ENCODE data around the gene SIRPB1.
"Not testable (repeated sequence)": the region's sequence is repeated elsewhere in the genome, so short reads cannot be mapped to it uniquely, and the experiment has no call there.

SIRPB1 gene

DNA sequence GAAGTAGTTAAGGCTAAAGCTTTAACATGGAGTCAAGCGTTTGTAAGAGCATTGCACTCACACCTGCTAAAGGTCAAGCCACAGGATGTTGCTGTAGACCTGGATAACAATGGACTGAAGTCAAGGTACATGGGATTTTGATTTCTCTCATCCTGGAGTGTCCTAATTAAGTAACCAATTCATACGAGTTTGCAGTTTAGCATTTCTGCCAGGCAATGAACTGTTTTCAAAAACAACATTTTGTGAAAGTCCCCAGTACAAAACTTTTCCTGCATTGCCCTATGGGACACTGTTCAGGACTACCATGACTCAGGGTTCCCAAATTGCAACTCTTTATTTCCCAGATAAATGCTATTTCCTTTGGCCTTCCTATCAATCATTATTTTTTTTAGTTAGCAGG, 17.4 kb upstream of the SIRPB1 start:
- DNase-seq, result no peak

DNA sequence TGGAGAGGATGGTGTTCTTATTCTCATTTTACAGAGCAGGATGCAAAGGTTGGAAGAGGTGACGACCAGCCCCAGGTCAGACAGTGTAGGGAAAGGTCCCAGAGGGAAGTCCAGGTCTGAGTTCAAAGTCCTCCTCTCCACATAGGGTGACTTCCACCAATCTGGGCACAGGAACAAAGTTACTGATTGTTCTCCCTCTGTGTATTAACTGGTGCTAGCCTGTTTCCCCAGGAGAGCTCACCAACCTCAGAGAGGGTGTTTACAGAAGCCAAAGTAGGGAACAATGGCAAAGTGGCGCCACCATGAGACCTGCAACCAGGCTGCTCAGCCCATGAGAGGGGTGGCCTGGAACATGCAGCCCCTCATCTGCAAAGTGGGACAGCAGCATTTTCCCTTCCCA, 16.8 kb upstream of the SIRPB1 start:
- no peak for DNase-seq

GRCh38 chr20:1635291-1635979, 15.6 kb upstream of the SIRPB1 start:
- no peak for DNase-seq

- DNase-seq, result no peak
These were observed 13.7 kb upstream of the SIRPB1 start for GRCh38 chr20:1633535-1633934.

DNA sequence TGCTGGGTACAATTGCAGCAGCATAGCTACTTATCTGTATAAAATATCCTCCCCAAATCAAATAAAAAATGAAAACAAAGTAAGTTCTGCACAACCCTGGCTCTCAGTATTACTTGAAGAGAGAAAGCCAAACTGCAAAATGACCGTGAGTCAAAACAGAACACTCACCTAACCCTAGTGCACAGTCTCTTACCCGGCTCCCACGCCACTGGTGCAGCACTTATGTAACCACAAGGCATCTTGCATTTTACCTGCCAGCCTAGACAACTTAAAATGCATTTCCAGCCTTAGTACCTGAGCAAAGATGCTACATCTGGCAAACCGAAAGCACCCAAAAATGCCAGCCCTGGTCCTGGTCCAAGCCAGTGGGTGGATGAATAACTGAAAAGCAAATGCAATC, 12.4 kb upstream of the SIRPB1 start:
- DNase-seq, result no peak

DNA sequence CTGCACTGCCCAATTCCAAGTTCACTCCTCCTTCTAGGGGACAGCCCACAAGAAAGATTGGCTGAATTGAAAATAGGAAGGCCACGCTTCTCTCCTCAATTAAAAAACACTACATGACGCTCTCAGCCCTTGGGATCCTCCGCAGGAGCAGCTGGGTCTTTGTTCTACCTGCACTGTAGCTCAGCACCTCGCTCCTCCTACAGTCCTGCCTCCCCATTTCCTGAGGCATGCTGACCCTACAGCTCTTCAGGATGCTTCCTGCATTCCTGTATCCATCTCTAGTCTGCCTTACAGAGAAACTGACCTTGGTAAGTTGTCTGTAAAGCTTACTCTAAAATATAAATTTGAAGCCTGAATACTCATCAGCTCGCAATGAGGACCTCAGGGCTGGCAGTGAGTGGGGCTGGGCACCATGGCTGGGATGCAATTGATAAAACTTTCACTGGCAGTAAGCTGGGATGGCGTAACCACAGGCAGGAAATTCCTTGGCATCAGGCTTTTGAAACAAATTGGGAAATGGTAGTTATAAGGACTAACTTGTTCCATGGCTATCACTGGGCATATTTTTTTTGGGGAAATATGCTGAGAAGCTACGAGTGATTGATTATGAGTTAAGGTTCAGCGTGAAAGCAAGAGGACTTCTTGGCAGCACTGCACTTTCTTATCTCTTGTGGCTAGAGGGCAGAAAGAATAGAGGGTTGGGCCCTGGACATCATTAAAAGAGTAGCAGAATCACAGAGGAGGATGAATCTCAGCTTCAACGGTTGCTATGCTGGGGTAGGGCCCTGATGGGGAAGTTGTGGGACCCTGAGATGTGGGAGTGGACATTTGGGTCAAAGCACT, 11.7 kb upstream of the SIRPB1 start:
- no peak for DNase-seq

DNA sequence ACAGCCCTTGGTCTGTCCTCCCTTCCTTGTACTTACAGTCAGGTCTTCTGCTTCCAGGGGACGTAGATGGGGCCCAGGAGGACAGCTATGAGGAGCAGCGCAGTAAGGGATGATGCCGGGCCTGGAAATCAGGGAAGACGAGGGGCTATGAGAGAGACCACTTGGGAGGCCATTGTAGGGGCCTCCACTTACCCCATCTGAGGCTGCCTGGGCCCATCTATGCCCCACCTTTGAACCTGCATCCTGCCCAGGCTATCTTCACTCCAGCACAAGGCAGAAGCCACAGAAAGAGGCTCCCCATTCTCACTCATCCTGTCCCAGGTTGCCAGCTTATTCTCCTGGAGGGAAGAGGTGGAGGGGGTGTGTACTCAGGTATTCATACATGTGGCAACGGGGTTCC, 10.4 kb upstream of the SIRPB1 start:
- no peak for DNase-seq

- no peak for DNase-seq
These were observed 9.5 kb upstream of the SIRPB1 start for GRCh38 chr20:1629321-1629720.

- DNase-seq, result no peak
These were observed 8.8 kb upstream of the SIRPB1 start for GRCh38 chr20:1628621-1629020.

- no peak for DNase-seq
These were observed 7.4 kb upstream of the SIRPB1 start for GRCh38 chr20:1627200-1627550.

GRCh38 chr20:1626528-1627199, 6.9 kb upstream of the SIRPB1 start:
- DNase-seq, result no peak

DNA sequence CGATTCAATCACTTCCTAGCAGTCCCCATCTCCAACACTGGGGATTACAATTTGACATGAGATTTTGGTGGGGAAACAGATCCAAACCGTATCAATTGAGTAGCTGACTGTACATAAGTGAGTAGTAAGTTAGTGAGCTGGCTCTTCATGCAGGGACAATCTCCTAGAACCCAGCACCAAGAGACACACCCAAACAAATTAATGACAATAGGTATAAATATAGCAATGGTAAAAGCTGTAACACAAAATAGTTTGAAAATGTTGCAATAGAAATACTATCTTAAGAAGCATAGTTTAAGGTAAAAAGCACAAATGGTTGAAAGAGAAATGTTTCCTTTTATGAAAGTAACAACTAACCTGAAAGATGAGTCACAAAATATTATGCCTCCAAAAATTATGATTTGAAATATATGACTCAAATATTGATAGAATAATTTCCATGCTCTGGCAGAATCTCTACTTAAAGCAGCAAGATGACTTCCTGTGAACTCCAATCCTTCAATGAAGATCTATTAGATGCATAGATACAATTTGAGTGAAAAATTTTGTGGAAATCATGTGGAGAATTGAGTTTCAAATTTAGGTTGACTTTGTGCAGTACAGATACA, 5.4 kb upstream of the SIRPB1 start:
- DNase-seq, result no peak

- no peak for DNase-seq
These were observed 3.8 kb upstream of the SIRPB1 start for GRCh38 chr20:1623501-1624205.

DNA sequence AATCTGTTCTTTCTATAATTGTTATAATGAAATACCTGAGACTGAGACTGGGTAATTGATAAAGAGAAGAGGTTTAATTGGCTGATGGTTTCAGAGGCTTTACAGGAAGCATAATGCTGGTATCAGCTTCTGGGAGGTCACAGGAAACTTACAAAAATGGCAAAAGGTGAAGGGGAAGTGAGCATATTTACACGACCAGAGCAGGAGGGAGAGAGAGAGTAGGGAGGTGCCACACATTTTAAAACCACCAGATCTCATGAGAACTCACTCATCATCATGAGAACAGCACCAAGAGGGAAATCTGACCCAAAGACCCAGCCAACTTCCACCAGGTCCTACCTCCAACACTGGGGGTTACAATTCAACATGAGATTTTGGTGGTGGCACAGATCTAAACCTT, 2.6 kb upstream of the SIRPB1 start:
- no peak for DNase-seq

GRCh38 chr20:1621316-1621715, 1.5 kb upstream of the SIRPB1 start:
- DNase-seq, result no peak

- no peak for DNase-seq
These were observed 762 bp downstream of the SIRPB1 start for GRCh38 chr20:1618954-1619540.

DNA sequence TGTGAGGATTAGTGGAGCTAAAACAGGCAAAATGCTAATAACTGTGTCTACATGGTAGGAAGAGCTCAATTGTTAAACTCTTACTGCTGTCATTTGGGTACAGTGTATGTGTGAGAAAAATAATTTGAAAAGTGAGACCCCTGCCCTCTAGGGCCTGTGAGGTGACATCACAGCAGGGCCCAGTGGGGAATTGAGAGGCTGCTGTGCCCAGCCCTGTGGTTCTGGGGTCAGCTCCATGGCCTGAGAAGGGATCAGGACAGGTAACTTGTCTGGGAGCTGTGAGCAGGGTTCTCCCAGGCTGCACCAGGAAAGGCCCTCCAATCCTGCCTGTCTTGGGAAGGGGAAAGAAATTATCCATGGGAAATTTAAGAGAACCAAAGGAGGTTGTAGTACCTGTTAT, 1.3 kb downstream of the SIRPB1 start:
- DNase-seq, result no peak

- no peak for DNase-seq
These were observed 2.9 kb downstream of the SIRPB1 start for GRCh38 chr20:1616858-1617434.

DNA sequence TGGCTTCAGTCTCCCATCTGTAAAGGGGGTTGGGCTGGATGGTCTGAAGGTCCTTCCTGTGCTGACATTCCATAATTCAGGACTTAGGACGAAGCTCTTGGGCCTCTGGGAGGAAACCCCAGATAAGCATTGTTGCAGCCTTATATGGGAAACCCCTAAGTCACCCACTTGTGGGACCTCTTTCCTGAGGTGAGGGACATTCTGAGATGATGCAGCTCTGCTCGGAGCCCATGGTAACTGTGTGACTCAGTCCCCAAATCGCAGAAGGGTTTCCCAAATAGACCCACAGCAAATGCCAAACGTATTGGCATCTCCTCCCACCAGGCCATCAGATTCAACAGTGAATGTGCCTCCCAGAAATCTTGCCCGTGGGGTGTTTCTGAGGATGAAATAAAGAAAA, 9.4 kb downstream of the SIRPB1 start:
- not testable (repeated sequence) for DNase-seq

- not testable (repeated sequence) for DNase-seq
These were observed 11.0 kb downstream of the SIRPB1 start for GRCh38 chr20:1608678-1609347.

Measured in nucleus accumbens (tissue), 56 donors.